Stimulated activated CD8-positive, alpha-beta memory T cell treated with anti-CD3 and anti-CD28 coated beads, Interleukin-12 subunit alpha, Interleukin-12 subunit beta, amount 100 ng/mL, for 24 hours (primary cell): ENCODE results near the gene PACSIN2.
"Not testable (repeated sequence)": the region's sequence is repeated elsewhere in the genome, so short reads cannot be mapped to it uniquely, and the experiment has no call there.

Experiments
- DNase-seq: peaks from one replicate; pipeline ENCODE4 v3.0.0-alpha.2; 2020; ENCODE audit errors: extremely low read depth

The PACSIN2 gene

GRCh38 chr22:42992092-42992491, 22.9 kb downstream of the PACSIN2 start:
- DNase-seq = no peak

DNA sequence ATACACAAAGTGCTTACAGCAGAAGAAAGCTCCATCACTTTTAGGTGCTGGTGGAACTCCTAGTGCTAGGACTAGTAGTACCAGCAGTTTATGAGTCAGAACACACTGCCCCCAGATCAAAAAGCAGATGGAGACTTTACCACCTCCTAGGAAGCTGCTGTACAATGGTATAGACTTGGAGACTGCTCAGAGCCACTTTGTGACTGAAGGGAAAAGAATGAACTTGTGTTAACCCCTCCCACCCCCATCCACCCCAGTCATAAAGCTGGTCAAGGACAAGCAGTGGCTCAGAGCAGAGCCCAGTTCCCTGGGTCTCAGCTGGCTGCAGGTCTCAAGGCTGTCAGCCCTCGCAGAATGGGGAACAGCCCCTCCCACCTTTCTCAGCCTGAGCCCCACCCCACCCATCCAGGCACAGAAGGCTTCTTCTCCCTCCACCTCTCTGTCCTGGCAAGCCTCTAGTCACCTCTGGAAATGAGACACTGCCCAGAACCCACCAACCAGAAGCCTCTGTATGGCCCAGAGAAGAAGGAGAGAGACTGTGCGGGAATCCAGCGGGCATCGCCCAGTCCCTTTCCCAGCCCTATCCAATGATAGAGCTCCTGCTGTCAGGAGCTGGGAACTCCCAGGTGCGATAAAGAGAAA, 23.8 kb downstream of the PACSIN2 start:
- DNase-seq = no peak

GRCh38 chr22:42990131-42990838, 24.7 kb downstream of the PACSIN2 start:
- no peak for DNase-seq

GRCh38 chr22:42986115-42986514, 28.8 kb downstream of the PACSIN2 start:
- DNase-seq = no peak

GRCh38 chr22:42985531-42985905, 29.4 kb downstream of the PACSIN2 start:
- no peak for DNase-seq

- no peak for DNase-seq
These were observed 30.0 kb downstream of the PACSIN2 start for GRCh38 chr22:42984814-42985530.

- no peak for DNase-seq
These were observed 30.6 kb downstream of the PACSIN2 start for GRCh38 chr22:42984397-42984796.

DNA sequence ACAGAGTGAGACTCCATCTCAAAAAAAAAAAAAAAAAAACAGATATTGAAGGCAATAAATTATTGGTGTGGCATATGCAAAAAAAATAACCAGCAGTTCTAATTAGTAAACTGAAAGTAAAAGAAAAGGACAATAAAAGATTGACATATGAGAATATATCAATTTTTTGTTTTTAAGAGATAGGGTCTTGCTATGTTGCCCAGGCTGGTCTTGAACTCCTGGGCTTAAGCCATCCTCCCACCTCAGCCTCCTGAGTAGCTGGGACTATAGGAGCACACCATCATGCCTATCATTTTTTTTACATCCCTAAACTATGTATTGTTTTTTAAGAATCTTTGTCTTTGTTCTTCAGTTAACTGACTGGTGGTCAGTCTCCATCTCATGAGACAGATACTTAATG, 31.5 kb downstream of the PACSIN2 start:
- no peak for DNase-seq

DNA sequence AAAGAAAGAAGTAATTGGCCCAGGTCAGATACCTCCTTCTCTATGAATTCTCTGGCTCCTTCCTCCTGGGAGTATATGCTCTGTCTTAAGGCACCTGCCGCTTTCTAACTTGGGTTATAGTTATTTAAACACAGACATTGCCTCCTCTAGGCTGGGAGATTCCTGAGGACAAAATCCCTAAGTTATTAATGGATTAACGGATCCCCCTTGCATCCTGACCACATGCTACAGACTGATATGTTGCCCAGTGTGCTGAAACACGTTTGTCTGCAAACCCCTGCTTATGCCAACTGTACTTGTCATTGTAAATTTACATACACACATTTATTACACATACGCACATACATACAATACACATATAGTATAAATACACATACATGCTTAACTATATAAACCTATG, 35.3 kb downstream of the PACSIN2 start:
- no peak for DNase-seq

- no peak for DNase-seq
These were observed 36.4 kb downstream of the PACSIN2 start for GRCh38 chr22:42978453-42979103.

DNA sequence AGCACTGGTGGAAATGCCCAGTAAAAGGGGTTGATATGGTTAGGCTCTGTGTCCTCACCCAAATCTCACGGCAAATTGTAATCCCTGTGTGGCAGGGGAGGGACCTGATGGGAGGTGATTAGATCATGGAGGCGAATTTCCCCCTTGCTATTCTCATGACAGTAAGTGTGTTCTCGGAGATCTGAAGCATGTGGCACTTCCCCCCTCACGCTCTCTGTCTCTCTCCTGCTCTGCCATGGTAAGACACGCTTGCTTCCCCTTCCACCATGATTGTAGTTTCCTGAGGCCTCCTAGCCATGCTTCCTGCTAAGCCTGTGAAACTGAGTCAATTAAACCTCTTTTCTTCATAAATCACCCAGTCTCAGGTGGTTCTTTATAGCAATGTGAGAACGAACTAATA, 37.4 kb downstream of the PACSIN2 start:
- no peak for DNase-seq

- DNase-seq = no peak
These were observed 38.6 kb downstream of the PACSIN2 start for GRCh38 chr22:42976217-42976933.

DNA sequence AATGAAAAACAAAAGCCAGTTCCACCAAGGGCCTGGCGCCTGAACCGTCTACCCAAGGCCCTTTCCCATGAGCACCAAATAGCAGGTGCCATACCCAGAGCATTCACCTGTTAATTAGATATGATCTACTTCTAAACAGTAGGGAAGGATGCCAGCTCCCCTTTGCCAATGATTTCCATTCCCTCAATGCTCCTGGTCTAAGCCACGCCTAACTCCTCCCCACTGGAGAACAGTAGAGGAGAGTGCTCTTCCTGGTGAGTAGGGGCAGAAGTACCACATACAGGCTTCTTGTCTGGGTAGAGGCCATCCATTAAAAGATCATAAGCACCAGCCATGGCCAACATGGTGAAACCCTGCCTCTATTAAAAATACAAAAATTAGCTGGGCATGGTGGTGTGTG, 40.7 kb downstream of the PACSIN2 start:
- no peak for DNase-seq

GRCh38 chr22:42973536-42973881, 41.4 kb downstream of the PACSIN2 start:
- no peak for DNase-seq

DNA sequence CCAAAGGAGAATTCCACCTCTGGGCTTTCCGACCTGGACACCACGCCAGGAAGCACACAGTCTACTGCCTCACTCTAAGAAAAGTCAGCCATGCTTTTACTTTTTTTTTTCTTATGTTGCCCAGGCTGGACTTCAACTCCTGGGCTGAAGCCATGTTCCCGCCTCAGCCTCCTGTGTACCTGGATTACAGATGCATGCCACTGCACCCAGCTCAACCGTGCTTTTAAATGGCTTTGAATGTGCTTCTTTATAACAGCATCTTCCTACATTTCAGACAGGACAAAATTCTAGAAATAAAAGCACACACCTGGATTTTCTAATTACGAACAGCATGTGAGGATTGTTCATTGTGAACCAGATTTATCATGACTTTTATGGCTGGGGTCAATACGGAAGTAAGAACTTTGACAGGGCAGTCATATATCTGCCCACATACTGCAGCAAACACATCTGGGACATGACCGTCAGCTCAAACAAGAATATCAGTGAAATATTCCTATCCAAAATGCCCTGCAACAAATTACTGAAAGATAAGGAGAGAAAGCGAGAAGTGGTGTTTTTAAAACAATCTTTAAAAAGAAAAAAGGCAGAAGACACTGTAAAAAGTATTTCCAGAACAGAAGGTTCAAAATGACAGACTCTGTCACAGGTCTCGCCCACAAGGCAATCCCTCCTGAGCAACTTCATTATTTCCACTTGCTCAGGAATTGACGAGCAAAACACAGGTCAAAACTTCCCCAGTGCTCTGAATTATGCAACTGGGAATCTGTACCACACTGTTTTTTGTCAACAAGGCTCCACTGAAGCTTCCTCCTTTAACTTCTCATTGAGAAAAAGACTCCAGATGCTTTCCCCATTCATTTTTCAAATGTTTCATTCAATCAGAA, 42.1 kb downstream of the PACSIN2 start:
- no peak for DNase-seq

DNA sequence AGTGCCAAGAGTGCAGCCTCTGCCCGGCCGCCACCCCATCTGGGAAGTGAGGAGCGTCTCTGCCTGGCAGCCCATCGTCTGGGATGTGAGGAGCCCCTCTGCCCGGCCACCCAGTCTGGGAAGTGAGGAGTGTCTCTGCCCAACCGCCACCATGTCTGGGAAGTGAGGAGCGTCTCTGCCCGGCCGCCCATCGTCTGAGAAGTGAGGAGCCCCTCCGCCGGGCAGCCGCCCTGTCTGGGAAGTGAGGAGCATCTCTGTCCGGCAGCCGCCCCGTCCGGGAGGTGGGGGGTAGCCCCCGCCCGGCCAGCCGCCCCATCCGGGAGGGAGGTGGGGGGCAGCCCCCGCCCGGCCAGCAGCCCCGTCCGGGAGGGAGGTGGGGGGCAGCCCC, 43.5 kb downstream of the PACSIN2 start:
- not testable (repeated sequence) for DNase-seq

- DNase-seq = no peak
These were observed 44.9 kb downstream of the PACSIN2 start for GRCh38 chr22:42970029-42970428.

DNA sequence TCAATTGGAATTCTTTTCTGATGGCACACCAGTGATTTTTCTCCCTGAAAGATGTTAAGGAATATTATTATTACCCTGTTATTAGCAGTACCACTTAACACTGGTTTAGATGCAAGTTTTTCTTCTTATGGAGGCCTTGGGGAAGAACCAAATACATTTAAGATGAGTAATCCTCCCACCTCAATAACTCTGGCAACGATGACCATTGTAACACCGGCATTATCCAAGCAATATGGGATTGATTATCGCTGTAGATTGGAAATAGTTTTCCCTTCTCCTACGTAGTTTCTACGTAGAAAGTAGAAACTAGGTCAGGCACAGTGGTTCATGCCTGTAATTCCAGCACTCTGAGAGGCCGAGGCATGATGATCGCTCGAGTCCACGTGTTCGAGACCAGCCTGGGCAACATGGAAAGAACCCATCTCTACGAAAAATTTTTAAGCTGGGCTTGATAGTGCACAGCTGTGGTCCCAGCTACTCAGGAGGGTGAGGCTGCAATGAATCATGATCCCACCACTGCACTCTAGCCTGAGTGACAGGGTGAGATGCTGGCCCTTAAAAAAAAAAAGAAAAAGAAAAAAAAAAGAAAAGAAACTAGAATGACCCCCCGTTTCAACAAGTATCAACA, 45.5 kb downstream of the PACSIN2 start:
- DNase-seq = no peak

DNA sequence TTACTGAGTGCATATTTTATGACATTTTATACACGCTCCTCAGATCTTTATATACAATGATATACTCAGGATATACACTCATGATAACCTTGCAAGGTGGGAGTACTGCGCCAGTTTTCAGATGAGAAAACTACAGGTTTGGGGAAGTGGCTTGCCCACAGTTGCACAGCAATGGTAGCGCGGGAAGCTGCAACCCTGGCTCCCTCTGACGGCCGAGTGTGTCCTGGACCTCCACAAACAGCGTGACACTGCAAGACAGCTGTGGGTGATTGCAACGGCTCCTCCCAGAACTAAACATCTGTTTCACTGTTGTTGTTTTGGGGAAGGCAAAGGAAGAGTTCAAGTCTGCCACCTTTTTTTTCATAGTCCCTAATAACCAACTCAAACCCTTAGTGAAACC, 47.0 kb downstream of the PACSIN2 start:
- DNase-seq = no peak

- DNase-seq = no peak
These were observed 47.9 kb downstream of the PACSIN2 start for GRCh38 chr22:42967005-42967404.

- no peak for DNase-seq
These were observed 48.5 kb downstream of the PACSIN2 start for GRCh38 chr22:42966497-42966896.
